ENCODE data around the gene KLF4. TPM values are rescaled to one million over a fixed set of nuclear protein-coding genes. Genes with fewer than 3 reads are reported as not detected.

Gene KLF4
- total RNA-seq, 1 donor from 2014 or later: 38.7 TPM

DNA sequence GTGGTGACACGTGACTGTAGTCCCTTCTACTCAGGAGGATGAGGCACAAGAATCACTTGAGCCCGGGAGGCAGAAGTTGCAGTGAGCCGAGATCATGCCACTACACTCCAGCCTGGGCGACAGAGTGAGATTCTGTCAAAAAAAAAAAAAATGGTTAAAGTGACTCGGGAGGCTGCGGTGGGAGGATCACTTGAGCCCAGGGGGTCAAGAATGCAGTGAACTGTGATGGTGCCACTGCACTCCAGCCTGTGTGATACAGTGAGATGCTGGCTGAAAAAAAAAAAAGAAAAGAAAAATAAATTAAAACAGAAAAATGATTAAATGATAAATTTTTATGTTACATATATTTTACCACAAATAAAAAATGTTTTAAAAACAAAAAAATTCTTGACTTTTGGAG, 51.9 kb downstream of the KLF4 start:
- TF ChIP-seq, protein P1, sequence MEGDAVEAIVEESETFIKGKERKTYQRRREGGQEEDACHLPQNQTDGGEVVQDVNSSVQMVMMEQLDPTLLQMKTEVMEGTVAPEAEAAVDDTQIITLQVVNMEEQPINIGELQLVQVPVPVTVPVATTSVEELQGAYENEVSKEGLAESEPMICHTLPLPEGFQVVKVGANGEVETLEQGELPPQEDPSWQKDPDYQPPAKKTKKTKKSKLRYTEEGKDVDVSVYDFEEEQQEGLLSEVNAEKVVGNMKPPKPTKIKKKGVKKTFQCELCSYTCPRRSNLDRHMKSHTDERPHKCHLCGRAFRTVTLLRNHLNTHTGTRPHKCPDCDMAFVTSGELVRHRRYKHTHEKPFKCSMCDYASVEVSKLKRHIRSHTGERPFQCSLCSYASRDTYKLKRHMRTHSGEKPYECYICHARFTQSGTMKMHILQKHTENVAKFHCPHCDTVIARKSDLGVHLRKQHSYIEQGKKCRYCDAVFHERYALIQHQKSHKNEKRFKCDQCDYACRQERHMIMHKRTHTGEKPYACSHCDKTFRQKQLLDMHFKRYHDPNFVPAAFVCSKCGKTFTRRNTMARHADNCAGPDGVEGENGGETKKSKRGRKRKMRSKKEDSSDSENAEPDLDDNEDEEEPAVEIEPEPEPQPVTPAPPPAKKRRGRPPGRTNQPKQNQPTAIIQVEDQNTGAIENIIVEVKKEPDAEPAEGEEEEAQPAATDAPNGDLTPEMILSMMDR (IDR thresholded peaks at IDR 0.05; ENCODE audit: insufficient read depth, low read length, poor library complexity, severe bottlenecking): no peak
- DNase-seq (ENCODE audit: low read depth): no peak
- no peak overlapping the region for H3K4me3 ChIP-seq (ENCODE audit: low read depth, low read length)
- no peaks in the 10 kb centered on the region for H3K36me3 ChIP-seq (ENCODE audit: control insufficient read depth, insufficient read depth, low read length)
- no peaks in the 10 kb centered on the region for H3K27me3 ChIP-seq (ENCODE audit: control insufficient read depth, insufficient read depth, low read length)

DNA sequence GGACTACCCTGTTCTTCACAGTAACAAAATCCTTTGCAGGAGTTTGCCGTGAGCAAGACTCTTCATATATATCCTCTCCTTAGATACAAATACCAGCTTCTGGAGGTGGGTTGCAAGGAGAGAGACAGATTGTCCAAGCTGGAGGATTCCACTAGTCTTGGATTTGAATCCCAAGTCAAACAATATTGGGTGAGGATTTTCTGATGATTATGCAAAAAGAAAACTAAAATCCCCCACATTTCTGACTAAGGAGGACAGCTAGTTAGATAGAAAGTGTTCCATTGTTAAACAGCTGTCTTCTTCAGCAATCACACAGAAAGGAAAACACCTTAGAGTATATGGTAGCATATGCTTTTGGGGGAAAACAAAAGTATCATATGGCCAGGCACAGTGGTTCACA, 54.2 kb downstream of the KLF4 start:
- TF ChIP-seq, protein P1 (IDR thresholded peaks at IDR 0.05; ENCODE audit: insufficient read depth, low read length, poor library complexity, severe bottlenecking): no peak
- DNase-seq (ENCODE audit: low read depth): no peak
- no peaks in the 10 kb centered on the region for H3K36me3 ChIP-seq (ENCODE audit: control insufficient read depth, insufficient read depth, low read length)
- H3K27me3 ChIP-seq (ENCODE audit: control insufficient read depth, insufficient read depth, low read length): no peaks in the 10 kb centered on the region
- no peak overlapping the region for H3K4me3 ChIP-seq (ENCODE audit: low read depth, low read length)

Other genes starting within 250 kb of the KLF4 start
- gene RAD23B, start 206.5 kb downstream of the KLF4 start, total RNA-seq: 76.0 and 113 TPM in 2 replicates